HL-60/S4 (cell line): ENCODE measurements around the gene NT5DC2.

Experiments used
- in situ Hi-C: fragments of 300-500 bp; cut with MboI; formaldehyde crosslinking; loops from 2 replicates; pipeline ENCODE4 v1.14.3; 2022; ENCODE audit warnings: low sequenced_read_pairs

Gene NT5DC2

DNA sequence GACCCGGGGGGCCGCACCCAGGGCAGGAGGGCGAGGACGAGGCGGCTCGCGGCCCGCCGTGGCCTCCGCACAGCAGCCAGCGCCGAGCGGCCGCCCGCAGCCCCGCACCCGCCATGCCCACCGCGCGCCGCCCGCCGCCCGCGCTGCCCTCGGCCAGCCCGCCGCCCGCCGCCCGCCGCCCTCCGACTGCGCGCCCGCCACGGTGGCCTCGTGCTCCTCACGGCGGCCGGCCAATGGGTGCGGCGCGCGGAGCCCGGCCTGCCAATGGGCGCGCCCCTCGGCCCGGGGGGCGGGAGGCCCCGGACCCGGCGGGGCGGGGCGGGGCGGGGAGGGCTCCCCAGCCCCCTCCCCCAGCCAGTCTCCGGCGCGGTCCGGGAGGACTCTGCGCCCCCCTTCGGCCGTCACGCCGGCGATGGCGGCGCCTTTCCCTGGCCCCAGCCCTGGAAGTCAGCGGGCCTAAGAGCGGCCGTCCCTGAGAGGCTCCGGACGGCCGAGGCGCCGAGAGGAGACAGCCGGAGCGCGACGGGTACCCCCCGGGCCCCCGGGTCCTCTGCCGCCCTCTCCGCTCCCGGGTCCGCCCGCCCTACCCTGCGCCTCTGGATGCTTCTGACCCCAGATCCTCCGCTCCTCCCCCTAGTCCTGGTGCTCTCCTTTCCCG lies at the start of gene NT5DC2:
Gene NT5DC2 (minus strand): TSS at position 235 of the 658 bp plus-strand sequence. CDS start 120 bp downstream, at position 115.
- in situ Hi-C loops = no loop called here

DNA sequence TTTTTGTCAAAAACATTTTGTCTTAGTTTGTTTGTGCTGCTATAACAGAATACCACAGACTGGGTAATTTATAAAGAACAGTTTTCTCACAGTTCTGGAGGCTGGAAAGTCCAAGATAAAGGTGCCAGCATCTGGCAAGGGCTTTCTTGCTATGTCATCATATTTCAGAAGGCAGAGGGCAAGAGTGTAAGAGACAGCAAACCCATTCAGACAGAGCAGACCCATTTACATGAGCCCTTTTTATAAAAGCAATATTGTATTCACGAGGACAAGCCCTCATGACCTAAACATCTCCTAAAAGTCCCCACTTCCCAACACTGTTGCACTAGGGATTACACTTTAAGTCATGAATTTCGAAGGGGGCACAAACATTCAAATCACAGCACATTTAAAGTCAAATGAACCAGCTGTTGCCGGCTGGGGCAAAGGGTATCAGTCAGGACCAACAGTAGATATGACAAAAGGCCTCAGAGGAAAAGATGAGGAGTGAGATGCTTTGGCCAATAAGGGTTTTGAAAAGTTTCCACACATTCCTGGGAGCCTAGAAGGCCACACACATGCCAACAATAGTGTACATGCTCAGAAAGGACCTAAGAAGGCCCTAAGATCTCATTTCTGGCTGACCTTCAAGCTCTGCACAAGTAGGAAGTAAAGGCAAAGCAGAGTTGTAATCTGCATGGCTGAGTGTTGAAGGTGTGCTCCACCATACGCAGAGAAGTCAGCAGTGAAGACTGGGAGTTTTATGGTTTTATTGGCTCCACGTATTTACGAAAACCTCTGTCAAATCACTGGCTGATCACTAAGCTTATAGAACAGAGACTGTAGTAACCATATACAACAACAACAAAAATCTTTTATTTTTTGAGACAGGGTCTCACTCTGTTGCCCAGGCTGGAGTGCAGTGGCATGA lies 40.7 kb upstream of the NT5DC2 start:
- in situ Hi-C loops = no loop called here

DNA sequence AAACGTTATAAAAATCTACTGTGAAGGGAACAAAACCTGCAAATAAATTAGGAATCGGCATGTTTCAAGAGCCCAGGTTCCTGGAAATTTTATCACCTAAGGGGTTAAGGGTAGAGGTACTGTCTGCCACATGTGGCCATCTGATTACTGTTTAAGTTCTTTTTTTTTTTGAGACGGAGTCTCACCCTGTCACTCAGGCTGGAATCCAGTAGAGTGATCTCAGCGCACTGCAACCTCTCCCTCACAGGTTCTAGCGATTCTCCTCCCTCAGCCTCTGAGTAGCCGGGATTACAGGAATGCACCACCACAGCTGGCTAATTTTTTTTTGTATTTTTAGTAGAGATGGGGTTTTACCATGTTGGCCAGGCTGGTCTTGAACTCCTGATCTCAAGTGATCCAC lies 38.6 kb upstream of the NT5DC2 start:
- in situ Hi-C loops = no loop called here

DNA sequence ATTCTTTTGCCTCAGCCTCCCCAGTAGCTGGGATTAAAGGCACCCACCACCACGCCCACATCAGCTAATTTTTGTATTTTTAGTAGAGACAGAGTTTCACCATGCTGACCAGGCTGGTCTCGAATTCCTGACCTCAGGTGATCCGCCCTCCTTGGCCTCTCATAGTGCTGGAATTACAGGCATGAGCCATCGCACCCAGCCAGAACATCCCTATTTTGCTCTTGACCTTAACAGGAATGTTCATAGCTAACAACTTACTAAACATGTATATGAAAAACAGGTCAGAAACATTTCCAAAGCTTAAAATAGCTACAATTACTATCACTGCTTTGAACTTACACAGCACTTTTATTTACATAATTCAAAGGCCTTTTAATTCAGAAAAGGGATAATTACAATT lies 36.4 kb upstream of the NT5DC2 start:
- in situ Hi-C loops = no loop called here

DNA sequence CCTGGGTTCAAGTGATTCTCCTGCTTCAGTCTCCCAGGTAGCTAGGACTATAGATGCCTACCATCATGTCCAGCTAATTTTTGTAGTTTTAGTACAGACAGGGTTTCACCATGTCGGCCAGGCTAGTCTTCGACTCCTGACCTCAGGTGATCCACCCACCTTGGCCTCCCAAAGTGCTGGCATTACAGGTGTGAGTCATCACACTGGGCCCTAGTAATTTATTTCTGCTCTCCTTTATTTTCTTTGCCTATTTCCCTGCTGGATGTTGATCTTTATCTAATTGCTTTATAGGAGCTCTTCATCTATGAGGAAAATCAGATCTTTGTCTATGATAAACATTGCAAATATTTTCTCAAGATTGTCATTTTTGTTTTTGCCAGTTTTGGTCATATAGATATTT lies 34.4 kb upstream of the NT5DC2 start:
- in situ Hi-C loops = no loop called here

DNA sequence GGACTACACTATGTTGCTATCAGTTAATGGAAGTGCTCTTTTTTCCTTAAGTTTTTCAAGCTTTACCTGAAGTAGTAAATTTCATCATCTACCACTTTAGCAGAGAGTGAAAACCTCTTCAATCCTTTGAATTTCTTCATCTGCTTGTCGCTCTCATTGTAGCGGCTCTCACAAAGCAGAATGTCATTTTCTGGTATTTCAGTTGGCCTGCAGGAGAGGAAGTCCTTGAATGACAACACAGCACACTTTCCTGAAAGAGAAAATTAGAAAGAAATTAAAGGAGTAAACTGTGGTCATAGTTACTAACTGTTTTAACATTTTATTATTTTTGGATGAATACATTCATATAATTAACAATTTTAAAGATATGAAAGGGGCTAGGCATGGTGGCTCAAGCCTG lies 30.3 kb upstream of the NT5DC2 start:
- in situ Hi-C loops = no loop called here

DNA sequence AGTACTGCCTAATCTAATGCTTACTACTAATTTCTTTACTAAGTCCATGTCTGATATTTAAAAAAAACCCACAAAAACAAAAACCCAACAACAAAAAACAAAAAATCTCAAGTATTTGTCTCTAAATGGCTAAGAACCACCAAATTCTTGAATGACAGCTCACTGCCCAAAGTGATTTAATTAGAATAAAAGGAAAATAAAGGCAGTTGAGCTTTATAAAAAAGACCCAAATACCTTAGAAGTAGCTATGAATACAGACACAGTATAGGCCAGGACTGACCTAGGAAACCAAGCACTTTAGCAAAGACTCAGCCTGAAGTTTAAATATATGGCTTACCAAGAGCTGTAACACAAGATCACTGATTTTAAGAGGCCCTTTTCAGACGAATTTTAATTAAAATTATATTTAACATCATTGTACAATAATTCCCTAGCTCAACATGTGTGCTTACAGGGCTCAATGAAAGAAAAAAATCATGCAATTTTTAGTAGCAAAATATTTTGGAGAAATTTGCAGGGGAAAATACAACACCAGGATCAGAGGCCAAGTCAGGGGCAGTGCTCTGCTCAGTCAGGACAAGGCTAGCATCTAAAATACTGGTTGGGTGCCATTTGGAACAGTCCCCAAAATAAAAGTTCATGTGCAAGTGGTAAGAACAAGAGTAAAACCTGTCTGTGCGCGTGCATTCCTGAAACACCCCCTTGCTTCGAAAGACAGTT lies 27.5 kb upstream of the NT5DC2 start:
- in situ Hi-C loops = no loop called here

DNA sequence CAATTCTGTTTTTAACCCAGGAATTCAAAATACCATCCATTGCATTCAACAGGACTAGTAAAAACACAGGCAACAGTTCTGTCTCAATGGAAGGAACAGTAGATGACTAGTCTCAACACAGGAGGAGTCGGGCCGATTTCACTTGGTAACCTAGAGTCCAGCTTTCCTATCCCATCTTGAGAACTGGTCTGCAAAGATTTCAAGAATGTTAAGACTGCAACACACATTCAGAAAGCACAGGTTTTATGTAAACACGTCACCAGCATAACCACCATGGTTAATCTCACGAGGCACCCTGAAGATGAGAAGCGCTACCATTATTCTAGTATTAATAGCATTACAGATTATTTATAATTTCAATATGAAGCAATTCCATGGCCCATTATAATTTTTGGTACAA lies 24.8 kb upstream of the NT5DC2 start:
- in situ Hi-C loops = no loop called here

DNA sequence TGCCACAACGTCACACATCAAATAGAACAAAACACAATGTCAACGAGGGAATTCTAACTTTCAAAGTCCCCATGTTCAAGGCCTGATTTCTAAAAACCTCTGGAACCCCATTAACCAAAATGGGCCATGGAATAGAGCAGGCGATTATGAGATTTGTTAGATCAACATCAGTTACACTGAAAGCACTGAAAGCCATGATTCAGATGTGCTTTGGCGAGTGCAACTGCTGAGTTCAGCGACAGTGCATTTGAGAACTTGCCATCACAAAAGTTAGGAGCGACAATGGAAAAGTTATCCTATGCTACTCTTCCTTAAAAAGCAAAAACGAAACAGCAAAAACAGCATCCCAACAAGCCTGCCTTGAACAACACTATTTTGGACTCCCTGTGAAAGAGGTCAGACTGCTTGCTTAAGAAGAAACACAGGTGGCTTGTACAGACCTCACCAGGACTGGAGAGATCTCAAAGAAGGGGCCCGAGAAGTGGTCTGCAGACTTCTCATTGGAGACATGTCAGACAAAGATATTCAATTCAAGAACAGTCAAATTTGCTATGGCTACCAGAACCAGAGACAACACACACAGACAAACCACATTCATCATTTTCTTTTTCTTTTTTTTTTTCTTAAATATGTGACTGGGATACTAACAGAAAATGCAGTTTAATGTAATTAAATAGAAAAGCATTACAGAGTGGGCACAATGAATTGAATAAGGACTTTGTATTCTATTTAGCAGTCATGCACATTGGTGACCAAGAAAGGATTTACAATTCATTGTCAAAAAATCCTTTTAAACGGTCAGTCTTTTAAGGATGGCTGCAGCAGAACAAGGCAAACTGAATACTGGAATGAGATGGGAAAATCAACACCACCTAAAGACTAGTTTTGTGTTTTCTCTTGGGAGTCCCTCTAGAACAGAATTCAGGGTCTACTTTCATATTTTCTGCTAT lies 23.6 kb upstream of the NT5DC2 start:
- in situ Hi-C loops = no loop called here

DNA sequence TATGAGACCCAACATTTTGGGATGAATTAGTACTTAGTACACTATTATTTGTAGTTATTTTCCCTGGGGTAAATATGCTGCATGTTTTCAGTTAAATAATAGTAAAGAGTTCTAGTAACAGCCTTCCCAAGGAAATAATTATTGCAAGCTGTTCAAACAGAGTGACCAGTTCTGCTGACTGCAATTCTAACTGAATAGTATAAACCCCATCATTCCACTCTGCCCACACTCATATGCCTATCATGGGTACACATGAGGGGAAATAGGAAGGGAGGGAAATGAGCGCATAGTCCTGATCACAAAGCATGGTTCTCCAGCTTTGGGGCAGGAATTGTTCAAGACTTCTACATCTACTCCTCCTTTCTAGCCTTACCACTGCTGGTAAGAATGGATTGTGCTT lies 21.4 kb upstream of the NT5DC2 start:
- in situ Hi-C loops = no loop called here

DNA sequence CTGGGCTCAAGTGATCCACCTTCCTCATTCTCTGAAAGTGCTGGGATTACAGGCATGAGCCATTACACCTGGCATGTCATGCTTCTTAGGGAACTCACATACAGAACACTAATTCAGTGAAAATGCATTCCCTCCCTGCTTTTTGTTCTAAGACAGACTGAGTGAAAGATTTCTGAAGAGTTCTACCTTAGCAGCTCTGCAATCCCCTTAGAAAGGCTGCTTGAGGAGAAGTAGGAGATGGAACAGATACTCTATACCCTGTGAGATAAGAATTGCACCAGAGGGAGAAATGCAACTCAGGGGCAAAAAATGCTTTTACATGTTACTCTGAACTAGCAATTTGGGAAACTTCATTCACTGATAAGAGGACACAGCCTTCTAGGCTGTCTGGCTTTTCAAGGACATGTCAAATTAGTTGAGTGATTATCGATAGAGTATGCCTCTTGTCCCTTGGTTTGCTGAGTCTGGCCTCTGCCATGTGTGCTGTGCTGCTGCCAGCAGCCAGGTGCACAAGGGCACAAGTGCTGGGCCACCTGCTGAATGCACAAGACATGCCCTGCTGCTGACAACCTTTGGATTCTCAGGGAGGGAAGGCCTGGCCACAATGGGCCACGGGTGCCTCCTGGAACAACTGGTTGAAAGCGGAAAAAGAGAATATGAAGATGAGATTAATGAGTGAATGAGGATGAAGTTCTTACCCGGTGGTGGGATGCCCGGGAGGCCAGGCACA lies 20.5 kb upstream of the NT5DC2 start:
- in situ Hi-C loops = no loop called here

DNA sequence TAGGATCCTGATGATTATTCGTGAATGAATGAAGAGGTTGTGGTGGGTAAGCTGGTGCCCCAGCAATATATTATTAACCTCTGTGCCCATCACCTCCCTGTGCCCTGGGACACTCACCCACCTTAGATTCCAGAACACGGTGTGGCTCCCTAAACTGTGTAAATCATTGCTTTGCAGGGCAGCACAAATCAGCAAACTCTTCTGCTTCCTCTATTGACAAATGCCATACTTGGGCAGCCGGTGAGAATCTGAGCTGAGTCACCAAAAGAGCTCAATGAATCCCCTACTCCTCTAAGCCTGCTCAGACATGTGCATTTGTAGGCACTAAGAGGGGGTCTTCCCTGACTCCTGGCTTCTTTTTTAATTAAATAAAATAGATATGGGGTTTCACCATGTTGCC lies 18.4 kb upstream of the NT5DC2 start:
- in situ Hi-C loops = no loop called here

DNA sequence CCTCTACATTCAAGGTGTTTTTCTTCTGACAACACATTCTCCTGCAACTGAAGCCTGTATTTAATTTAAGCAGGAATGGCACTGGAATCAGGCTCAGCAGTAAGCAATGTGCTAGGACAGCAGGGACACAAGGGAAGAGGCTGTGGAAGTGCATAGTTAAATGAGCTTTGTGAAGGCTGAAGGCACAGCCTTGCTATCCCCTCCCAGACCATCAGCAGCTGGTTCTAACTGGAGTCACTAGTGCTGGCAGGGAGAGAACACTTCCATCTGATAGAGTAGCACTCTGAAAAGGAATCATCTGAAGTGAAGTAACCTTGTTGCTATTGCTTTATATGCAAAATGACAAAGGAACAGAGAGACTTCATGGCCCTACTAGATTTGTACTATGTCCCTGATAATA lies 17.5 kb upstream of the NT5DC2 start:
- in situ Hi-C loops = no loop called here

DNA sequence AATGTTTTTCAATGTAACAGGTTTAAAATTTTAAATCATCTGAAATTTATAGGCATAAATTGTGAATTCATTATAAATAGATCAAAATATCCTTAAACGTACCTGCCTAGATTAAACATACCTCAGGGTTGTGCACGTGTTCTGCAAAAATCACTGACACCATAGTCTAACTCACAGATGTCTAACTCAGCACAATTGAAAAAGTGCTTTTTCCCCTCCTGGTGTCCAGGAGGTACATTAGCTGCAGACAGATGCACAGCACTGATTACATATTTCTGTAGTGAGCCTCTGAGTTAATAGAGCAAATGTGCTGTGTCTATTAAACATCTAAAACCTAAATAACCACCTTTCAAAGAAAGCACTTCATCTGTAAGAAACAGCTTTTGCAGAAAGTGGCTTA lies 13.5 kb upstream of the NT5DC2 start:
- in situ Hi-C loops = no loop called here

DNA sequence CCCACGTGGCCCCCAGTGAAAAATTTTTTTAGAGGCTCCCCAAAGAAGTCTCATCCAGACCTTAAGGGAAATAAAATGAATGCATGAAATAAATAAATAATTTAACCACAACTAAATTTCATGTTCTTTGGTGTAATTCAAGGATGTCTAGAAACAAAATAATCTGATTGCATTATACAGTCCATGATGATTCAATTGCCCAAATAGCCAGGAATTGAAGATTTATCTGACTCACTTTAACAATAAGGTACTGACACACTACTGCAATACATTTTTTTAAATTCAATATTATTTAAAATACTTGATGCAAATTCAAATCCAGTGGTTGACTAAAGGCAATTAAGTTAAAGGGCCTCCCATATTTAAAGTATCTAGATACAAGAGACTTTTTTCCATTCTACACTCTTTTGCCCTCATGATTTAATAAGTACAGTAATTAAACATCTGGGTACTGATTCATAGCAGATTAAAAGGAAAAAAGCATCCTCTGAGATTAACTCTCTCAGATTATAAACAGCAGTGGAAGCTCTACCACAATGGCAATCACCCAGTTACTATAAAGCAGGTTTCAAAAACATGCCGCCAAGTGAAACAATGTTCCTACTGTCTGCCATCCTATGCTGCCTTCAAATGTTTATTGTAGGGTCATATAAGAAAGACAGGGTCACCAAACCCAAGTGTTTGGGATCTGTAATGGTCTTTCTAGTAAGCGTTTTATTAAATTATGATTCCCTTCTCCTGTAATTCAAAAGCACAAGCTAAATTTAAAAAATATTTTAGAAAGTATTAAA lies 12.6 kb upstream of the NT5DC2 start:
- in situ Hi-C loops = no loop called here

DNA sequence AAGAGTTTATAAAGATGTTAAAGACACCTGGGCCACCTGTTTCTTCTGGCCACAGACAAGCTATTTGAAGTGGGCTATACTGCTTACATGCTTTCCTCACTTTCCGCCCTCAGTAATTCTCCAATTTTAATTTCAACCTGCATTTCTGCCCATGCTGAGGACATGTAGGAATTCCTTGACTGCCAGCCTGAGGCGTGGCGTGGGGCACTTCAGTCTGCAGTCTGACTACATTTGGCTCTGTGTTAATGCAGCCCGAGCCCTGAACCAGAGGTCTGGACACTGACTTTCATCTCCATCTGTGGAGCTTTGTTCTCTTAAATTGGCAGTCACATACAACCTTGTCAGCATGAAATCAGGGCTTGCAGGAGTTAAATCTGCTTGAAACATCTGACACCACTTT lies 11.3 kb upstream of the NT5DC2 start:
- in situ Hi-C loops = no loop called here

DNA sequence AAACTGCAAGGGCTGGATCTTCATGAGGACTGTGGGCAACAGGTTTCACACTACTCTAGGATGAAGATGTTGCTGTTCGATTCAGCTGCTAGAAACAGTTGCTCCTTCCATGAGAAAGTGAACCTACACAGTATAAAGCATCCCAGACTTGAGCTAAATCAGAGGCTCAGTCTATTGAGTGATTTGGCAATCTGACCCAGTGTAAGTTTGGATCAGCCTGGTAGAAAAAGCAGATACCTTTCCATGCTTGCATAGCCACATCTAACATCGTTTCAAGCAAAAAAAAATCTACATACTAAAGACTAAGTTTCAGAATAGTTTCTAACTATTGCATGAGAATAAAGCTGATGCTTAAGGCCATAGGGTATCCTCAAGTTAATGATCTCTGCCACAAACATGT lies 7.4 kb upstream of the NT5DC2 start:
- in situ Hi-C loops = no loop called here

DNA sequence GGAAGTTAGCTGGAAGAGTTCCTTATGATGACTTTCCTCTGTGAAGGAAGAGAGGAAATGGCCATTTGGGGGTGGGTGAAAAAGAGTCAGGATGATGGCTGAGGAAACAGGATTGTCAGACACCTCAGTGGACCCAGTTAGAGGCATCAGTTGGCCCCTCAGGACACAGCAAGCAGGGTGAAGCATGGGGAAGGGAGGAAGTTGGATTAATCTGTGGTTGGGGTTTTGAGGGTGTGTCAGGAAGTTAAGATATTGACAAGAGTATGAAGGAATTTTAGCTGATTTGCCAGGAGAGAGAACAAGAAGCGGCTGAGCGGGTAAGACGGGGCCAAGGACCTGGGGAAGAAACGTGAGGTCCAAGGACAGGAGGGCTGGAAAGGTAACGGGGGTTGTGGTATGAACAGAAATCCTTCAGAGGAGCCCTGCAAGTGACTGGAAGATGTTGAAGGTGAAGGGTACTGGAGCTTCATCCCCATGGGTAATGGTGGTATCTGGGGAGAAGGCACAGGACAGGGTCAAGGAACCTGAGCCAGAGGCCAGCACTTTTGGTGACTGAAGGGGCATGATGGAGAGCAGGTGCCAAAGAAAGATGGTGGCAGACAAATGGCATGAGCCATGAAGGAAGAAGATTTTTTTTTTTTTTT lies 5.5 kb upstream of the NT5DC2 start:
- in situ Hi-C loops = no loop called here
